CD4-positive, alpha-beta T cell treated with Interleukin-6 at 100 ng/mL for 8 hours (primary cell): ENCODE results near the gene PPP1R1A.

Experiments
- DNase-seq: peaks from one replicate; pipeline ENCODE4 v3.0.0-alpha.2; 2020; ENCODE audit warnings: mixed read lengths, low spot score

Gene PPP1R1A

DNA sequence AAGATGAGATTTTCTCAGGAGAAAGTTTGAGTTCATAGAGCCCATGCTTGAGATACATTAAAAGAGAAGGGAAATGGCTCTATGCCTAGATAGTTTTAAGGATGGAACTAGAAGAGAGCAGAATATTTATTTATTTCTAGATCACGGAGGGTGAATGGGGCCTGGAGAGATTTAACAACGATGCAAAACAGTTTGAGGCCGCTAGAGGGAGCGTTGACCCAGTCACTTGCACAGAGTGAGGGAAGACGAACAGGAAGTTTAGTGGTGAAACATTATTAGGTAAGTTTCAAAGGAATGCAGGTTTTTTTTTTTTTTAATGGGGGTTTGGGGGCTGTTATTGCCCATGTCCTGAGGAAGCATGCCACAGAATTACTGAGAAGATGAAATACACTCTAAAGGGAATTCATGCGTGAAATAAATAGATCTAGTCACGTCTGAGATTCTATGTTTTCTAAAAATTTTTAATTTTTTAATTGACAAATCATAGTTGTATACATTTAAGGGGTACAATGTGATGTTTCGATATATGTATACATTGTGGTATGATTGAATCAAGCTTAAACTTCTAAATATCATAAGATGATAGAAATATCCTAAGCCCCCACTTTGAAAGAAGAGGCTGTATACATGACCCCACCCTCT, 14.8 kb upstream of the PPP1R1A start:
- peak; percentile 68 for DNase-seq

DNA sequence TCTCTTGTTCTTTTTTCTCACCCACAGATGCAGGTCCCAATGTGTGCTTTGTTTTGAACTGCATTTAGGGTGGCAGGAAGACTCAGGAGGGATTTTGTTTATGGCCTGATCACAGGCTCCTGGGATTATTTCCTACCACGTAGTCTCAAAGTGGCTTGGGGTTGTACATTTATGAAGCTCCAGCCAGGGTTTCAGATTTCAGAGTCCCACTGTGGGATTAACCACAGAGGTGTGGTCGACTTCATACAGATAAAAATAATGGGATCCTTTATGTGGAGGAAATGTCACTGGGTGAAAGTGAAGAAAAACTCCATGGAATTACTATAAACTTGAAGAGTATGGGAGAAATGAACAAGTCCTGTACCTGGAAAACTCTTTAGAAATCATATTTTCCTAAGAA, 14.2 kb upstream of the PPP1R1A start:
- no peak for DNase-seq

DNA sequence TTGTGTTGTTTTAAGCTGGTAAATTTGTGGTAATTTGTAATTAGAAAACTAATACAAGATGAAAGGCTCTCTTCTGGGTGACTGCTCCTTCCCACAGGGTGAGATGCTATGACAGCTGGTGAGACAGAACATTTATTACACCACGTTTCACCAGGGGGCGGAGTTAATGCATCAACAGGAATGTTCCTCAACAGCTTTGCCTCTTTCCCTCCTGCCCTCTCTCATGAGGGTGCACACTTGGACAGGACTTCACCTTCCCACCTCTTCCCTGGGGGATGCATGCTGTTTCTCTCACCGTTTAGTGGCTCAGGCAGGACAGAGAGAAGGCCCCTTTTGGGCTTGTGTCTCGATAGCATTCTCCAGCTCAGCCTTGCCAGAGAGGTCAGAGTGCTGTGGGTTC, 13.4 kb upstream of the PPP1R1A start:
- DNase-seq: no peak

DNA sequence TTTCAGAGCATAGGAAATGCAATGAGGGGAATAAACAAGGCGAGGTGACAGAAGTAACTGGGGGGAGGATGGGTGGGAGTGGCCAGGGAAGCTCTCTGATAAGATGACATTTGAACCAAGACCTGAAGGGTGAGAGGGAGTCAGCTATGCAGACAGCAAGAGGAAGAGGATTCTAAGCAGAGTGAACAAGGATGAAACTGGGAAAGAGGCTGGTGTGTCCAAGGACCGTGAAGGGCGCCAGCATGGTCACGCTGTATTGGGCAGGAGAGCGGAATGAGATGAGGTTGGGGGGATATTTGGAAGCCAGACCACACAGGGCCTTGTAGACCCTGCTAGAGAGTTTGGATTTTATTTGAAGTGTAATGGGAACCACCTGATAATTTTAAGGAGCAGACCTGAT, 10.5 kb upstream of the PPP1R1A start:
- DNase-seq: no peak

DNA sequence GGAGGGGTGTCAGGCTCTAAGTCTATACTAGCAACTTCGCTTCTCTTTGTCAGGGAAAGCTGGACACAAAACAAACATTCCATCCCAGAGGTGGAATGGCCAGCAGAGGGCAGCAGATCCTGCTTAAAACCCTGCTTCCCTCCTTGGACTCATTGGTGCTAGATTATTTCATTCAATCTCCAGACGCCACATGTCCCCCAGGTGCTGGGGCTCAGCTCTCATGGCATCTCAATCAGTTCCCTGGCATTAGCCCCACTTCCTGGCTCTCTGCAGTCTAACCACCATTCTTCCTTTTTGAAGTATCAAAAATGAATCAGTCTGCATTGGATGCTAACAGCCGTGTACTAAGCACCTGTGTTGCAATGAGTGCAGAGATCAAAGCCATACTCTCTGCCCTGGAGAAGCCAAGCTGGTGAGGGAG, 8.1 kb upstream of the PPP1R1A start:
- DNase-seq: peak; percentile 41

DNA sequence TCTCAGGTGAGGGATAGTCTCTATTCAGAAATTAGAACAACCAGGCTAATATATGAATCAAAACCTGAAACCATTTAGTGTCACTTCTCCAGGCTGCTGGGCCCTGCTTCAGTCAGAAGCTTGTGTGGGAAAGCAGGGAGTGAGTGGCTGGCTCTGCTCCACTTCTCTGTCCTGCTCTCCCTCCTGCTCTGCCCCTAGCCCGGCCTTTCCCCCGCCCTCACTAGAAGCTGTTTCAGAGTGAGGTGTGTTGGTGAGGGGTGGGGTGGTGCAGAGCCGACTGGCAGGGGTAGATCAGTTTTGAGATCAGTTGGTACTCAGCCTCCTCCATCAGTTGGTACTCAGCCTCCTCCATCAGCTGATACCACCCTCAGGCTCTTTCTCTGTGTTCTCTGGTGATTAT, 7.0 kb upstream of the PPP1R1A start:
- DNase-seq: no peak

DNA sequence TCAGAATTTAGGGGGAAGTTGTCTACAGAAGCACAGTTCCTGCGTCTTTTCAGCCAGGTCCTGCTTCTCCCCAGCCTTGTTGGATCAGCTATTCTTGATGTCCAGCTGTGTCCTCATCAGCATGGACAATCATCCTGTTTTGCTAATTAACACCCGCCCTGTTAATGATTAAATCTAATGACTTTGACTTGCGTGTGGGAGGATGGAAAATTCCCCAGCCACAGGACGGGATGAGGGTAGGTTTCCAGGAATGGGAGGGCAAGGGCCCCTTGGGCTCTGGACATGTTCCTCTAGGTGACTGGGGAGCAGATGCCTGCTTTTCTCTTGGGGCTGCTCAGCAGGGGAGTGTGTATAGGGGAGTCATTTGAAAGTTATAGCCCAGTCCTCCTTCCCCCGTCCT, 5.3 kb upstream of the PPP1R1A start:
- DNase-seq: no peak

DNA sequence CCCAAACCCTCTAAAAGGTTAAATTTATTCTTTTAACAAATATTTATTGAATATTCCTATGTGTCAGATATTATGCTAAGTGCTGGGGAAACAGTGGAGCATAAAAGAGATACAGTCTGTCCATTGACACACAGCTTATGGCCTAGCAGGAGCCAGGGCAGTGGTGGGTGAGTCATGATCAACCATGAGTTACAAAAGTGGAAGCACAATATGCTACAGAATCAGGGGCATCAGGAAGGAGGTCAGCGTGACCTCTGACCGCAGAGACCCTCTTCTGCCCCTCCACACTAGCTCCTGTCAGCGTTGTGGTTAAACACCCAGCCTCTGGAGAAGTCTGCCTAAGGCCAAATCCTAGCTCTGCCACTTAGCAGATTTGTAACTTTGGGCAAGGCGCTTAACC, 4.7 kb upstream of the PPP1R1A start:
- no peak for DNase-seq

DNA sequence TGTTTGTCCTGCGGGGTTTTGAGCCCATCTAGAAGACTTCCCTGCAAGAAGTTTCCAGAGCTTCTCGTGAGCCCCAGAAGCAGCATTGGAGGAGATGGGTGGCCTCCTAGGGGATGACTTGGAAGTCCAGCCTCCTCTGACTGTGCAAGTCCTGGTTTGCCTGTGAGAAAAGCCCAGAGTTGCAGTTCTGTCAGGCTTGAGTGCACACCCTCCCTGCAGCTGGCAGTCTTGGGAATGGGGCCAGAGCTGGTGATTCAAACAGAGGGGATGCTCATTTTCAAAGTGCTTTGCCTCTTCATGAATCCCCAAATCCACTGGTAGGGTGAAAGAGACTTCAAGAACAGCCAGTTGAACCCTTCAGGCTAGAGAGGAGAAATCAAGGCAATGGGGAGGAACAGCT, 3.9 kb upstream of the PPP1R1A start:
- no peak for DNase-seq

DNA sequence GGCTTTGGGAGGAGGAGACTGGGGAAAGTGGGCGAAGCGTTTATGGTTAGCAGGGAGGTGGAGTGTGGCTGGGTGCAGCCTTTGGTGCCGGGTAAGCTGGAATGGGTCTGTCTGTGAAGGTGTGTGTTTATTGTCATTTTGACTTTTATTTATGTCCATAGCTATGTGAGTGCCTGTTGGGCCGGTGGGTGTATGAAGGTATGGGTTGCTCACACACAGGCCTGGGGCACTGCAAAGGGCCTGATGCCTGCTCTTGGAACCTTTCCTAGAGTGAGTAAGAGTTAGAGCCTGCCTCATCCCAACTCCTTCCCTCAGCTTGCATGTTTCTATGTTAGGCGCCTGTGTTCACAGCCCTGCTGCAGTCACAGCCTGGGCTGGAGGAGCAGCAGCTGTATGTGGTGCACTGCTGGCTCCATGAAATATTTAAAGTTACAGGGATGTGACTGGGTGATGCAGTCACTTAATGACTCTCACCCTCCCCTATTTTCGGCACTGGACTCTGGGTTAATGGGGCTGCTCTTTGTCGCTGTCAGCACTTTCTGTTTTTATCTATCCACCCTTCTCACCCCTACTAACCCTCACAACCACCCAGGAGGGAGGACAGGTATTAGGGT, 2.6 kb upstream of the PPP1R1A start:
- no peak for DNase-seq

DNA sequence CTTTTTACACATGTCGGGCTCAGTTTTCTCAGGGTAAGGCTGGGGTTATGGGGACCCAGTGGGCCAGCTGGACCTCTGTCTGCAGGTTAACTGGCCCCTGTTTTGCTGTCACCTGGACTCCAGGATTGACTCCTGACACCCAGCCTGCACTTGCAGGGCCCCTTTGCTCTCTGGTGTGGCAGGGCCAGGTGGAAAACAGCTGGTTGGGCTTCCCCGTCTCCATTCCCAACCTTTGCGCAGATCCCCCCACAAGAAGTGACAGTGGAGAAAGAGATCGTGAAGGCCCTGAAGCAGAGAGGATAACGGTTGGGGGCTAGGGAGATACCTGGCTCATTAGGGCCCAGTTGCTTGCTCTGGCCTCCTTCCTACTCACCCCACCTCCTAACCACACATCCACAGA, 1.5 kb upstream of the PPP1R1A start:
- DNase-seq: no peak

DNA sequence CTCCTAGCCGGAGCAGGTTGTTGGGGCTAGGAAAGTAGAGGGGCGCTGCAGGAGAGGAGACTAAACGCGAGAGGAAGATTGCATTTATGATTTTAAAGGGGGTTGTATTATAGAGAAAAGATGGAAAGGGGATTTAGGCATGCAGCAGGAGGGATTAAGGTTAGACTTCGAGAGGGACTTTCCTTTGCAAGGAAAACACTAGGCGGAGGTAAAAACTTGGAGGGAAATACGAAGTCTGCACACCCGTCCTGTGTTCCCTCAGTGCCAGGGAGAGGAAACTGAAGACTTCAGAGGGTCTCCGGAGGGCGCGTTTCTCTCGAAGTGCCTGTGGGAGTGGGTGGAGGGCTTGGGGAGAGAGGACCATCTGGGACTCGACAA, 420 bp upstream of the PPP1R1A start:
- DNase-seq: no peak

DNA sequence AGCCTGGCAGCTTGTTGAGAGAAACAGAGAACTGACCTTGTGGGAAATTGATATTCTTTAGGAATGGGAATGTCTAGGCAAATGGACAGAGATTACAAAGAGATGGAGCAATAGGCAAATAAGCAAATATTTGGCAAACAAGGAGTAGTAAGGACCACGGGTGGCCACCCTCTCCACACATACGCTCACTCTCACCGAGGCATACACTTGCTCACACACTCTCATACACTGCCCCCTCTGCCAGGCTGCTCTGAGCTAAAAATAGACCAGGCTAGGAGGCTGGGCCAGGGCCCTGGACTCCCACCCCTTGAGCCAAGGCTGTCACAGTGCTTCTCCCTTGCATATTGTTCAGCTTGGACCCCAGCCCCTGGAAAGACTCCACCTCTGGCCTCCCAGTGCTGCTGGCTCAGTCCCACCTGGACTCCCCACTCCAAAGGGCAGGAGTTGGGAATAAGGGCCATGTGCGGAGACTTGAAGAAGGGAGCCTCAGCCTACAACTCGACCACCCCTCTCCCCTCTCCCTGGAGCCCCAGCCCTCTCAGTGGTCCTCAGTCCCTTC, 1.1 kb downstream of the PPP1R1A start:
- DNase-seq: no peak

DNA sequence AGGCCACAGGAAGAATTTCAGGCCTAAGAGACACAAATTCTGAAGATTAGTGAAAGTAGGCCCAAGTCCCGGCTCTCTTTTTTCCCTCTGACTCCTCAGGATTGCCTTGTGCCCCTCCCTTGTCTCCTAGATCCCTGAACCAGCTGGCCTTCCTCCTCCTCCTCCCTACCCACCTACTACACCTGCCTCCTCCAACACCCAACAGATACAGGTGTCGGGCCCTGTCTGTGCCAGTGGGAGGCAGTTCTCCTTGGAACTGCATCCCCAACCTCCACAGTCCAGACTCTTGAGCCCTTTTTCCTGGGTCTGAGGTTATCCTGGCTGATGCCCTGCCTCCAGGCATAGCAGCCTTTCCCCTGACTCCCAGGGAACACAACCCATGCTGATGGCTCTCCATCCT, 1.8 kb downstream of the PPP1R1A start:
- no peak for DNase-seq

DNA sequence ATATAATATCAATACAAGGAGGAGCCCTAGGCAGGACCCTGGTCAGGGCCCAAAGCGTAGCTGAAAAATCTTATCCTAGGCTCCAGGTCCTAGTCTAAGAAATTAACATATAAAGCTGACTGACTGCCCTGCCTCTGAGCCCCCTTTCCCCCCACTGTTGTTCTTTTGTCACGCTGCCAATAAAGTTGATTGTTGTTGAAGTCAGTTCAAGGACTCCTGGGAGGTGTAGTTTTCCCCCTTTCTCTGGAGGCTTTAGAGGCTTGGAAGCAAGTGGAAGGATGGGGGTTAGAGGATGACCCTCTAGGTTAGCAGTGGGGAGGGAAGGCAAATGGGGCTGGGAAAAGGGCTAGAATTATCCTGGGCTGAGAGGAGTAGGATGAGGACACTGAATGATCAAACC, 3.2 kb downstream of the PPP1R1A start:
- no peak for DNase-seq

DNA sequence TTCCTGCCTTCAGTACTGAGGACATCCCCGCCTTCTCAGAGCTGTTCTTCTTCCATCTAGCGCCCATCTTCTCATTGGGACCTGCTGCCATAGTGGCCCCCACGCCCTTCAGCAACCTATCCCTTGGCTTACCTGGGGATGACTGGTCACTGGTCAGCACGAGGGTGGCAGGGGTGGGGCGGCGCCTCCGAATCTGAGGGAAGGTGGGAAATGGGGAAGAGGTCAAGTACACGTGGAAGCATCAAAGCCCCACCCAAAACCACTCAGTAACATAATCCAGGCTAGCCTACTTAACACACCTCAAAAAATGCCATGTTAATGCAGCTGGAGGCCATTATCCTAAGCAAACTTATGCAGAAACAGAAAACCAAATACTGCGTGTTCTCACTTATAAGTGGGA, 4.3 kb downstream of the PPP1R1A start:
- no peak for DNase-seq

DNA sequence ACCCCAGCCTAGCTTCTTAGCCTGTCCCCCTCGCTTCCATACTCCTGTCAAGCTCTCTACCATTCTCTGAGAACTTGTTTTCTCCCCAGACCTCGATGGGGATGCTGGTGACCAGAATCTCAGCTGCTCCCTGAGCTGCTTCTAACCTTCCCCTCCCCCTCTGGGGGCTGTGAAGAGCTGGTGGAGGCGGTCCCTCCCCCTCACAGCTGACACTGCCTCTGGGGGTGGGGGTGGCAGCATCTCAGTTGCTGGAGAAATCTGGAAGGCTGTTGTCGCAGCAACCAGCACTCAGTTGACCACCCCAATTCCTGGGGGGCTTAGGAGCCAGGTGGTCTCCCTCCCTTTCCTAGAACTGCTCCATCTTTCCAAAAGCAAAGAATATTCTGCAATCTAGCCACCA, 4.7 kb downstream of the PPP1R1A start:
- no peak for DNase-seq

DNA sequence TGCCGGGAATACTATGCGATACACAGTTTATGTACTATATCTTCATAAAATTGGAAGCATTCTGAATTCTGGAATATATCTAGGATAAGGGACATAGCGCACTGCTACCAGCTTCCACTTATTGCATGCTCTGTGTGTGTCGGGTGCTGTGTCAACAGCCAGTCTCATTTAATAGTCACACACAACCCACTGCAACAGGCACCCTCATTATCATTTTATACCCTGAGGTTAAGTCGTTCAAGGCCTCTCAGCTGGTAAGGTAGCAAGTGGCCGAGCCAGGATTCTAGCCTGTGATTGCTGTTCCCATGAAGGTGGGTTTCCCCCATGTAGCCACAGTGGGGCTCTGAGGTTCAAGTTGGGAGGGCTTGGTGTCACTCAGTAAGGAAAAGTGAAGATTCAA, 7.0 kb downstream of the PPP1R1A start:
- DNase-seq: no peak

DNA sequence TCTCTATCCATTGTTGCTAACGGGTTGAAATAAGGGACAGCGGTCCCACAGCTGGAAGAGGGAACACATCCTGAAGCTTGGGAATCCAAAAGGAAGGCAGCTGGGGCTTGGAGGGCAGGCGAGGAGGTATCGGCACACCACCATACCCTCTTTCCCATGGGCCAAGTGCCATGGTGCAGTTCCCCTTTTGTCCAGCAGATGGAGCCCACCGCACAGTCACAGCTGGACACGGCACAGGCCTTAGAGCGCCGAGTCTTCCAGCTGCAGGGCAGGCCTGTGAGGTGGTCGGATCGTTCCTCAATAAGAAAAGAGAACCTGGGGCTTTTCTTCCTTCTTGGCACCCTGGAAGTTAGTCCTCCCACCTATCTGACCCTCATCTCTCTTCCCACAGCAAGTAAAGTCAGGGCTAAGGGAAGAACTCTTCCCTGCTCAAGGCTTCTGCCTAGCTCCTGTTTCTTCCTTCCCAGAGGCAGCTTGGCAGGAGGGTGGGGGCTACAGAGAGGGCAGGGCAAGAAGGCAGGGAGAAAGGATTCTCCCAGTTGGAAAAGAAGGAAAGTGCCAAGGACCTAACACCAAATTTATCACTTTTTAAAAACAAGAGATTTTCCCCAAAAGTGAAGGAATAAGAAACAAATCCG, 8.6 kb downstream of the PPP1R1A start:
- DNase-seq: peak; percentile 71

DNA sequence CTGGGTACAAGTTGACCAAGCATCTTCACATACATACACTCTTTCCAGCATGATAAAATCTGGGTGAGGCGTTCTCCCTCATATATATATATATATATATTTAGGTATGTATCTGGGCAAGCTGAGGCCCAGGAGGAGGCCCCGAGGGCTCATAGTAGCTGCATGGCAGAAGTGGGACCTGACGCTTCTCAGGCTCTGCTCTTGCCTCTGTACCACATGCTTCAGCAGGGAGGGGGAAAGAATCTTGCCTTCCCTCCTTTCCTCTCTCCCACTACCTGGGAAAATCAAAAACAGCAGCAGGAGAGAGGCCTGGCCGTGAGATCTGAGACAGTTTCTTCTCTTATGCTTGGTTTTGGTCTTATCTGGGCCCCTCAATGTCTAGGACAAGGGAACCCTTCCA, 9.2 kb downstream of the PPP1R1A start:
- DNase-seq: no peak

DNA sequence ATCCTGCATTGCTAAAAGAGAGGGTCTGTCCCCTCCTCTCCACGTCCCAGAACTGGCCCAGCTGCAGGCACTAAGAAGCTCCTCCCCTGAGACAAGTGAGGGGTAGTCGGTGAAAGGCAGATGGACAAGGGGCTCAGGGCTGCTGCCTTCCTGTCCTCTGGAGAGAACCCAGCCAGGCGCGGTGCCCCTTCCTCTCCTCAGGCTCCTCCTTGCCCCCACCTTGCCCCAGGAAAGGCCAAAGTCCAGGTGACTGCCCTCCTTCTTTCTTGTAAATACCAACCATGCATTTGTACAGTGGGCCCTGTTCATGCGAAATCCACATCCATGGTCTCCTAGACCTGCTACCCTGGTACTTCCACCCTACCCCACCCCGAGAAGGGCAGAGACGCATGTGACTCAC, 9.7 kb downstream of the PPP1R1A start:
- no peak for DNase-seq

DNA sequence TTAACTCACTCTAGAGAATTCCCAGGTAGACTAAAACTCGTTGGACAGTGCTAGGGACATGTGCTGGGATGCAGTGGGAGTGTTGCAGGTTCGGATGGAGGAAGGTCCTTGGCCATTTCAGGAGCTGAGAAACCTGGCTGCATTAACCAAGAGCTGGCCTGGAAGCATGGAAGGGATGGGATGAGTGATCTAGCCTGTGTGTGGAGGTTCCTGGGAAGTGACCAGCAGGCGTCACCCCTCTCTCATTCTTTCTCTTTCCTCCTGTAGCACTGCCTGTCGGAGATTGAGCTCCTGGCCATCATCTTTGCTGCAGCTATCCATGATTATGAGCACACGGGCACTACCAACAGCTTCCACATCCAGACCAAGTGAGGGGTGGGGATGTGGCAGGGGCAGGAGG, 15.6 kb downstream of the PPP1R1A start:
- DNase-seq: no peak
